Heart left ventricle (tissue), 13 donors: ENCODE results near the gene LRRC73.

ENCODE experiments used
- CTCF ChIP-seq, 12 donors: fragments of 200-600 bp; sonication (generic) in 4 of 12; IDR thresholded peaks; one replicate each; pipeline versions ENCODE4 v1.5.0 to v1.8.0; 2018 to 2022; ENCODE audit warnings: antibody characterized with exemption in 12 of 12, mild to moderate bottlenecking in 5 of 12
- POLR2A ChIP-seq, 2 donors: fragments of 450-650 bp; IDR thresholded peaks; one replicate each; pipeline ENCODE4 v1.6.1; 2017; ENCODE audit warnings: antibody characterized with exemption in 2 of 2, mild to moderate bottlenecking in 2 of 2, moderate library complexity in 2 of 2
- donor health status: ischemic (EF 13 %, LVEDD 7.1; RV severe dilation, severe dysfunction).
- donor health status: DM: no; HTN: yes; CAD: no.
- donor health status: DM: no; HTN: no; CAD: no.
- donor health status: ischemic (EF 25% LVEDD 6.9; RV normal size, moderate dysfunction).
- donor health status: ischemic (EF 25% LVEDD 5.7; RV mildly dilated, moderate dysfunction).
- donor health status: ischemic (EF 35%, LVEDD 5.7; RV mildly dilated, moderate dysfunction).
- donor health status: nonischemic (EF 11% LVEDD 7.7; RV severe dilation, severe dysfunction).
- donor health status: DM: yes; HTN: yes; CAD: no.
- donor health status: PGD.
- donor health status: ischemic (EF 29% LVEDD 5.4; RV normal size, mild dysfunction).
- donor health status: nonischemic (EF 23%, LVEDD 6.1; RV moderate dilation, normal function).

- TF ChIP-seq CTCF (IDR thresholded peaks at IDR 0.05) (no peak), POLR2A (IDR thresholded peaks at IDR 0.05) (no peak)
Measured at GRCh38 chr6:43464337-43464736, 45.8 kb downstream of the LRRC73 start.
